IgD-negative memory B cell (primary cell): ENCODE results near the gene PRPF6. TPM values are rescaled to one million over a fixed set of nuclear protein-coding genes. Genes with fewer than 3 reads are reported as not detected.
"Not testable (repeated sequence)": the region's sequence is repeated elsewhere in the genome, so short reads cannot be mapped to it uniquely, and the experiment has no call there.

Experiments used
- H3K27ac Mint-ChIP-seq, 3 donors: one replicate each; pipeline ENCODE4 v1.8.0; 2020 to 2022; ENCODE audit warnings: mild to moderate bottlenecking in 3 of 3, mixed read lengths in 3 of 3, moderate library complexity in 1 of 3
- H3K27me3 Mint-ChIP-seq: one replicate; pipeline ENCODE4 v1.8.0; 2021; ENCODE audit warnings: mixed read lengths
- H3K36me3 Mint-ChIP-seq: one replicate; pipeline ENCODE4 v1.8.0; 2020; ENCODE audit warnings: mild to moderate bottlenecking, mixed read lengths
- H3K4me1 Mint-ChIP-seq, 3 donors: one replicate each; pipeline ENCODE4 v1.8.0; 2020 to 2022; ENCODE audit warnings: mixed read lengths in 3 of 3, mild to moderate bottlenecking in 1 of 3
- H3K4me3 Mint-ChIP-seq, 4 donors: one replicate each; pipeline ENCODE4 v1.8.0; 2020 to 2022; ENCODE audit warnings: mild to moderate bottlenecking in 4 of 4, mixed read lengths in 4 of 4, moderate library complexity in 3 of 4
- H3K9me3 Mint-ChIP-seq, 3 donors: one replicate each; pipeline ENCODE4 v1.8.0; 2020 to 2021; ENCODE audit warnings: mixed read lengths in 3 of 3, mild to moderate bottlenecking in 1 of 3
- polyA plus RNA-seq: library from polyadenylated mRNA; unstranded; fragments of 300-500 nt; fragmentation: Illumina TruSeq; gene quantifications from one replicate; pipeline ENCODE4 v1.2.3, GENCODE V29; 2021

The PRPF6 gene
- polyA plus RNA-seq, 1 donor from 2014 or later = 106 TPM

- peak overlapping the region in 2 of 3 donors; percentile 46 to 76 for H3K27ac Mint-ChIP-seq
- no peaks in the 10 kb centered on the region for H3K9me3 Mint-ChIP-seq
- no peaks in the 10 kb centered on the region for H3K27me3 Mint-ChIP-seq
- H3K36me3 Mint-ChIP-seq = no peaks in the 10 kb centered on the region
- peaks cover 30 to 46% (median 39%) of the 10 kb centered on the region in 3 donors for H3K4me1 Mint-ChIP-seq
- H3K4me3 Mint-ChIP-seq = peak overlapping the region in 2 of 4 donors; percentile 79 to 96
Observed at GRCh38 chr20:63952769-63953168, 28.2 kb upstream of the PRPF6 start.

GRCh38 chr20:63953764-63954429, 27.0 kb upstream of the PRPF6 start:
- H3K27ac Mint-ChIP-seq = peak overlapping the region in 2 of 3 donors; percentile 84 to 97
- H3K36me3 Mint-ChIP-seq = no peaks in the 10 kb centered on the region
- H3K27me3 Mint-ChIP-seq = no peaks in the 10 kb centered on the region
- H3K4me3 Mint-ChIP-seq = peak overlapping the region; percentile 87 to 96 (median 88)
- H3K9me3 Mint-ChIP-seq = no peaks in the 10 kb centered on the region
- peaks cover 20 to 38% (median 28%) of the 10 kb centered on the region in 3 donors for H3K4me1 Mint-ChIP-seq

- H3K27me3 Mint-ChIP-seq = no peaks in the 10 kb centered on the region
- H3K4me1 Mint-ChIP-seq = peaks cover 13 to 28% (median 21%) of the 10 kb centered on the region in 3 donors
- H3K4me3 Mint-ChIP-seq = peak overlapping the region; percentile 87 to 96 (median 94)
- peak overlapping the region; percentile 71 to 97 (median 84) for H3K27ac Mint-ChIP-seq
- H3K36me3 Mint-ChIP-seq = no peaks in the 10 kb centered on the region
- H3K9me3 Mint-ChIP-seq = no peaks in the 10 kb centered on the region
Observed at GRCh38 chr20:63955281-63955826, 25.6 kb upstream of the PRPF6 start.

DNA sequence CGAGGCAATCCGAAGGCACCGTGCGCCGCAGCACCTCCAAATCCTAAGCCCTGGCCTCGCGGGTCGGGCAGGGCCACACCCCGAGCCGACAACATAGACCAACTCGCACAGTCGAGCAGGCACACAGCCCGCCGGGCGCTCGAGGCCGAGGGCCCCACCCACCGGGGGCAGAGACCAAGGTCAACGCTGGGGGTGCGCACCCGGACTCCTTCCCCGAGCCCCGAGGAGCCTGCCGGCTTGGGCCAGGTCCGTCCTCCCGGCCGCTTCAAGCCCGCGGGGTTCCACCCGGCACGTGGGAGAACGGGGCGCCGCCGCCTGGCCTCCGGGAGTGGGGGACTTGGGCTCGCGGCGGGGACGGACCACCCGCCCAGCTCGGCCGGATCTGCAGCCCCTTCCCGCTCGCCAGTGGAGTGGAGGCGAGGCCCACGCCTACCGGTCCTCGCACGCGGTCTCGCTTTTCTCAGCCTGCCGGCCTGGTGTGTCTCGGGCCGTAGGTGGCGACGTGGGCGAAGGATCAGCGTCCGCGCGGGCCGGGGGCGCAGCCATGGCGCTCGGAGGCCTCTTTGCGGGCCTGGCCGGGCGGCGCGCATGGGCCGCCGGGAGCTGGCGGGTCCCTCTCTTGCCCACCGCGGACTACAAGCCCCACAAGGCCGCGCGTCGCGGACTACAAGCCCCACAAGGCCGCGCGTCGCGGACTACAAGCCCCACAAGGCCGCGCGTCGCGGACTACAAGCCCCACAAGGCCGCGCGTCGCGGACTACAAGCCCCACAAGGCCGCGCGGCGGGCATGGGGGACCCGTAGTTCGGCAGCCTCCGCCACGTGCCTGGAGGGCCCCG, 24.9 kb upstream of the PRPF6 start, which contains the start of gene UCKL1:
Gene UCKL1 (minus strand): TSS at position 590 of the 837 bp plus-strand sequence. CDS start 44 bp downstream, at position 546.
- Mint-ChIP-seq H3K4me1 (peaks cover 12 to 27% (median 21%) of the 10 kb centered on the region in 3 donors), H3K4me3 (peak within 1 kb of the TSS; percentile 87 to 96 (median 94)), H3K9me3 (no peaks in the 10 kb centered on the region), H3K27me3 (no peaks in the 10 kb centered on the region), H3K27ac (peak within 1 kb of the TSS; percentile 74 to 97 (median 94)), H3K36me3 (no peaks in the 10 kb centered on the region)

GRCh38 chr20:63956664-63957003, 24.3 kb upstream of the PRPF6 start:
- H3K27me3 Mint-ChIP-seq = no peaks in the 10 kb centered on the region
- no peaks in the 10 kb centered on the region for H3K36me3 Mint-ChIP-seq
- H3K4me3 Mint-ChIP-seq = peak overlapping the region; percentile 86 to 96 (median 94)
- H3K27ac Mint-ChIP-seq = peak overlapping the region; percentile 74 to 97 (median 94)
- peaks cover 8 to 23% (median 20%) of the 10 kb centered on the region in 3 donors for H3K4me1 Mint-ChIP-seq
- H3K9me3 Mint-ChIP-seq = peaks cover 0 to 1% (median 0%) of the 10 kb centered on the region in 3 donors

DNA sequence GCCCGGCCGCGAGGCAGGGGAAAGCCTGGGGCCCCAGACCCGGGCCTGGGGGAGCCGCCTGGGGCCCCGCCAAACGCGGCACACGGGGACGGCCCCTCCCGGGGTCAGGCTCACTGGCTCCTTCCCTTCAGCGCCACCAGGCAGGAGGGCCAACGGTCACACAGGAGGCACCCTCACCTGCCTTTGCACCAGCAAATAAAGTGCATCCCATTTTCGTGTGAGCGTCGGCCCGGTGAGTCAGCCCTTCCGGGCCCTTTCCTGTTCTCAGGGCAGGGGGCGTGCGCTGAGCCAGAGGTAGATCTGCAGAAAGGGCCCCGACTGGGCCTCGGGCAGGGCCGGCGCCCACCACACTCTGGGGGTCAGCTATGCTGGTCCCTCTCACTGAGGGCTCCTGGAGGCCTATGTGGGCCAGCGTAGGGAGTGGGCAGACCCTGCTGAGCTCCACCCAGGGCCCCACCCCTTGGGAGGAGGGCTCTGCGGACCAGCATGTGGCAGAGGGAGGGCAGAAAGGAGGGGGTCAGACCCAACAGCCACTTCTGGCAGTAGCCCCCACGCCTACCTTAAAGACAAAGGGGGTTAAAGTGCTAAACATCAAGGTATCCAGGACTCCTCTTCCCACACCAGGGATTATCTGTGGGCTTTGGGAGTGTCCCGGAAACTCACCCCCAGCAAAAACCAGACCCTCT, 23.8 kb upstream of the PRPF6 start:
- H3K4me1 Mint-ChIP-seq = peaks cover 8 to 20% (median 17%) of the 10 kb centered on the region in 3 donors
- no peaks in the 10 kb centered on the region for H3K36me3 Mint-ChIP-seq
- H3K27me3 Mint-ChIP-seq = no peaks in the 10 kb centered on the region
- H3K9me3 Mint-ChIP-seq = peaks cover 0 to 1% (median 0%) of the 10 kb centered on the region in 3 donors
- peak overlapping the region; percentile 86 to 96 (median 90) for H3K4me3 Mint-ChIP-seq
- peak overlapping the region; percentile 73 to 97 (median 74) for H3K27ac Mint-ChIP-seq

DNA sequence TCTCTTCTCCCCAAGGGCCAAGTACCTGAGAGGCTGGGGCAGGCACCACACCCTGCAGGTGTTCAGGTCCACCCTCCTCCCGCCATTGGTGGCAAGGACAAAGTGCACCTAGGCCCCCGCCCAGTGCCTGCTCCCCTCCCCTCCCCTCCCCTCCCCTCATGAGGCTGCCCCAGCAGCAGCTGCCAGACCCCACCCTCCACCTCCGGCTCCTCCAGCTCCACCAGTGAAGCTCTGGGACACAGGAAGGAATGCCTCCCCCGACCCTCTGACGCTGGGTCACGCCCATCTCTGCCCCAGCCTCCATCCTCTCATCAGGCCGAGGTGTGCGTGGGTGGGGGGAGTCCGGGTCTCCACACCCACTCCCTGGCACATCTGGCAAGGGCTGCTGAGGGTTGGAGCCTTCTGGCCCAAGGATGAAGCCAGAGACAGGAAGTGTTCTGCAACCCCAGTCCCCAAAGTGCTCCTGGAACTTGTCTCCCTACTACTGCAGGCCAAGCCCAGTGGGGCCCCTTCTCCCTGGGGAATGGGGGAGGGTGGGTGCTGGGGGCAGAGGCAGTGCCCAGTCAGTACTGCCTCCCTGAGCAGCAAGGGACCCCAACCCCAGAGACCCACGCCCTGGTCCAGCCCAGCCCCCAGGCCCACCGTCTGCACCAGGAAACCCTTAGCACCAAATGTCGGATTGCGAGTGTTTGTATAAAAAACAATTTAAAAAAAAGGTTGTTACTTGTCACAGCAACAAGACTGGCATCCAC, 23.1 kb upstream of the PRPF6 start:
- H3K27me3 Mint-ChIP-seq = no peaks in the 10 kb centered on the region
- H3K4me1 Mint-ChIP-seq = peaks cover 8 to 16% (median 12%) of the 10 kb centered on the region in 3 donors
- H3K9me3 Mint-ChIP-seq = peaks cover 0 to 1% (median 0%) of the 10 kb centered on the region in 3 donors
- H3K4me3 Mint-ChIP-seq = peak overlapping the region in 3 of 4 donors; percentile 86 to 96 (median 94)
- peak overlapping the region in 1 of 3 donors; percentile 97 for H3K27ac Mint-ChIP-seq
- H3K36me3 Mint-ChIP-seq = no peaks in the 10 kb centered on the region

DNA sequence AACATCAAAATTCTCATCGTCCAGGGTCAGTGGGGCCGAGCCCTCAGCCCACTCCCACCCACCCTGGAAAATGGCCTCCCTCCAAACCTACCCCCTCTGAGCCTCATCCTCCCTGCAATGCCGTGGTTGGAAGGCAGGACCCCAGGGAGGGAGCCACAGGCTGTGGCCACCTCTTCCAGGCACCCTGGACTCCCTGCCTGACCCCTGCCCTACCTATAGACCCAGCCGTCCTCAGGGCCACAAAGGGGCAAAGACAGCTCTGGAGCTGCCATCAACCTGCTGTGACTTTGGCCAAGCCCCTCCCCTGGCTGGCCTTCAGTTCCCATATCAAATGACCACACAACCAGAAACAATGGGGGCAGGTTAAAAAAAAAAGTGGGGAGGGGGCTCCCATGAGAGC, 22.5 kb upstream of the PRPF6 start:
- Mint-ChIP-seq H3K36me3 (no peaks in the 10 kb centered on the region), H3K27me3 (no peaks in the 10 kb centered on the region), H3K9me3 (peaks cover 0 to 1% (median 0%) of the 10 kb centered on the region in 3 donors), H3K4me1 (peaks cover 8 to 15% (median 12%) of the 10 kb centered on the region in 3 donors), H3K4me3 (peak overlapping the region in 2 of 4 donors; percentile 34 to 96), H3K27ac (peak overlapping the region in 1 of 3 donors; percentile 31)

GRCh38 chr20:63958964-63959698, 21.8 kb upstream of the PRPF6 start:
- Mint-ChIP-seq H3K36me3 (no peaks in the 10 kb centered on the region), H3K4me1 (peaks cover 6 to 9% (median 7%) of the 10 kb centered on the region in 3 donors), H3K27me3 (no peaks in the 10 kb centered on the region), H3K27ac (no peak overlapping the region), H3K4me3 (peak overlapping the region in 2 of 4 donors; percentile 51 to 96), H3K9me3 (peaks cover 0 to 1% (median 0%) of the 10 kb centered on the region in 3 donors)

GRCh38 chr20:63959699-63960075, 21.2 kb upstream of the PRPF6 start:
- Mint-ChIP-seq H3K4me3 (peak overlapping the region in 3 of 4 donors; percentile 5 to 63 (median 45)), H3K27me3 (no peaks in the 10 kb centered on the region), H3K27ac (no peak overlapping the region), H3K36me3 (no peaks in the 10 kb centered on the region), H3K4me1 (peaks cover 1 to 3% (median 2%) of the 10 kb centered on the region in 3 donors), H3K9me3 (peaks cover 0 to 1% (median 0%) of the 10 kb centered on the region in 3 donors)

GRCh38 chr20:63960654-63961621, 20.0 kb upstream of the PRPF6 start:
- not testable (repeated sequence) for H3K4me1 Mint-ChIP-seq, H3K9me3 Mint-ChIP-seq, H3K36me3 Mint-ChIP-seq, H3K27me3 Mint-ChIP-seq
- Mint-ChIP-seq H3K27ac (peak overlapping the region in 1 of 3 donors; percentile 45), H3K4me3 (peak overlapping the region in 1 of 4 donors; percentile 14)

DNA sequence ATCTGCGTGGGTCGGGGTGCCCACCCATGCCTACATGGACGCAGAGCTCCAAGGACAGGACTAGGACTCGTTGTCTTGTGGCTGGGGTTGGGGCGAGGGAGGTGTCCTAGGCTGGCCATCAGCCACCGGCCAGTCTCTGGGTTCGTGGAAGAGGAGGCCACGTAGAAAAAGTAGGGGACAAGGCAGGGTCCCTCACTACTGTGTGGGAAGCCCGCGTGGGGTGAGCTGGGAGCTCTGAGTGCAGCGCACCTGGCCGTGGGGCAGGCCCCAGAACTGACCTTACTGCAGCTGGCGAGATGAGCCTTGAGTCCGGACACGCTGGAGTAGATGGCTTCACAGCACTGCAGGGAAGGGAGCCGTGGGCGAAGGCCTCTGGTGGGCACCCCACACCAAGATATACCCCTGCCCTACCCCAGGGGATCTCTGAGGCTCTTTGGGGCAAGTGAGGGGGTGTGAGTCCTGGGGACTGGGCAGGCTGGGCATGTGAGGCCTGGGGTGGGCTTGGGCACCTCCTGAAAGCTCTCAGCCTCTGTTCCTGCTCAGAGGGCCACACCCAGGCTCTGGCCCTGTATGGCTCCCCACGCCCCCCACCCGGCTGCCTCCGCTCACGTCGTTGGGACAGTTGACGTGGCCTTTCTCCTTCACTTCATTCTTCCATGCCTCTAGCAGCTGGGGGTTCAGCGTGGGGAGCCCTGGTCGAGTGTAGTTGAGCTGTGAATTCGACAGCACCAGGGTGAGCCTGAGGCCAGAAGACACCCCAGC, 19.1 kb upstream of the PRPF6 start:
- peaks cover 0 to 2% (median 1%) of the 10 kb centered on the region in 3 donors for H3K4me1 Mint-ChIP-seq
- H3K36me3 Mint-ChIP-seq = no peaks in the 10 kb centered on the region
- peaks cover 0 to 3% (median 0%) of the 10 kb centered on the region in 3 donors for H3K9me3 Mint-ChIP-seq
- peak overlapping the region in 1 of 4 donors; percentile 14 for H3K4me3 Mint-ChIP-seq
- no peaks in the 10 kb centered on the region for H3K27me3 Mint-ChIP-seq
- H3K27ac Mint-ChIP-seq = peak overlapping the region in 1 of 3 donors; percentile 45
